ENCODE results near the gene CNDP2. TPM values are rescaled to one million over a fixed set of nuclear protein-coding genes. Genes with fewer than 3 reads are reported as not detected.

The CNDP2 gene
- polyA plus RNA-seq, 2 of the 4 experiments (the other 2 are of a cell fraction), result 93.7 to 106 TPM

DNA sequence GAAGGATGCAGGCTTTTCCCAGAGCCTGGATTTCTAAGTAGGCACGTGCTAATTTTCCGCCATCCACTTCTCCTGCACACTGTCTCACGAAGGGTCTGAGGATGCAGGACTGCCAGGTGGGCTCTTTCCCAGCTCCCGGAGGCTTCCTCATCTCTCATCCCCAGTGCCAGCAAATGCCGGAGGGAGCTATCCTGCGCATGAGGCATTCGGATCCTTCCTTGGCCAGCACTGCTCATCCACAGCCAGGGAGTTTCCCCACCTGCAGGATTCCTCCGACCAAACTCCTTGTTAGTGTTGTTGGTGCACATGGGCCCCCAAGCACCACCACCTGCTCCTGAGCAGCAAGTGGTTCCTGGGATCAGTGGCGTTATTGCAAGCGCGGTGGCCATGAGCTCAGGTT, 43.1 kb downstream of the CNDP2 start:
- 49% methylated on average over 7 of the region's 11 CpGs for WGBS (ENCODE audit: missing lambda C conversion rate)
- CTCF ChIA-PET, result interaction anchor here (0.9 kb wide), 1 partner anchor 12 kb away, joined by 4 read pairs; no protein-coding TSS in a partner anchor

DNA sequence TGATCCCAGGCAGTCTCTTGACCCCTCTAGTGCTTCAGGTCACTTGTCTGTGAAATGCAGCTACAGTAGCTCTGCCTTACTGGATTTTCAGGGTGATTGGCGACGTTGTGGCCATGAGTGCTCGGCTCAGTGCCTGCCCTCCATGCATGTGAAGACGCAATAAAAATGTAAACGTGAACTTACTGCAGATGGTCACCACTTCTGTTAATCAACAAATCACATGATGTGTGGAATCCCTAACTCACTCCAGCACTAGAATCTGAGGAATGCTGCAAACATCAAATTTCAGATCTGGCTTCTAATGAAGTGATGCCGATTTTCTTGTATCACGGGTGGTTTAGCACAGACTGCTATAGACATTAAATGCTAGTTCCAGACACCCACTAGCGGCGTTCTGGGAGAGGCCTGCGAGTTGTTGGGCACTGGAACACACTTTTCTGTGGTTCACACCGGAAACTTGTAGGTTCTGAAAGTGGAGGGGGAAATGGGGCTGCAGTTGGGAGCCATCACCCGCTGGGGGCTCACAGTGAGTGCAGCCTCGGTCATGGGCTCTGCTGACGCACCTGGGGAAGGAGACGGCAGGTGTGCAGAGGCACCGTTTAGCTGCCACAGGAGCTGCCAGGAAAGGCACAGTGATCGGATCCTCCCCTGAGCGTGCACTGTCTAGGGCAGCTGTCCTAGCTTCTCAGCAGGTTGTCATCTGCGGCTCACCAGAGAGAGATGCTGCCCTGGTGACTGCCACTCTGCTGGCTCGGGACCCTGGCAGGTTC, 44.7 kb downstream of the CNDP2 start:
- Histone ChIP-seq H3K9me3 (no peaks in the 10 kb centered on the region), H3K4me3 (no peak overlapping the region), H3K4me2 (no peak overlapping the region), H3K4me1 (no peaks in the 10 kb centered on the region), H3K27ac (no peak overlapping the region)
- DNase-seq (ENCODE audit: low read depth in 1 of 2, low spot score in 1 of 2), result no peak
- WGBS (ENCODE audit: missing lambda C conversion rate), result 49% methylated on average over 13 of the region's 20 CpGs
- no peak for TF ChIP-seq POLR2AphosphoS2 (conservative IDR thresholded peaks at IDR 0.05; ENCODE audit: low read length)
- TF ChIP-seq JUNB (IDR thresholded peaks at IDR 0.05), result no peak
- TF ChIP-seq MAZ (IDR thresholded peaks at IDR 0.05; ENCODE audit: borderline replicate concordance, low read depth, low read length), result no peak
- no peak for TF ChIP-seq CEBPB (IDR thresholded peaks at IDR 0.05)
- no peak for TF ChIP-seq HOXB5 (CRISPR knock-in tag; IDR thresholded peaks at IDR 0.05)
- TF ChIP-seq MAFK (IDR thresholded peaks at IDR 0.05; ENCODE audit: partially characterized antibody), result no peak
- TF ChIP-seq, protein P1, sequence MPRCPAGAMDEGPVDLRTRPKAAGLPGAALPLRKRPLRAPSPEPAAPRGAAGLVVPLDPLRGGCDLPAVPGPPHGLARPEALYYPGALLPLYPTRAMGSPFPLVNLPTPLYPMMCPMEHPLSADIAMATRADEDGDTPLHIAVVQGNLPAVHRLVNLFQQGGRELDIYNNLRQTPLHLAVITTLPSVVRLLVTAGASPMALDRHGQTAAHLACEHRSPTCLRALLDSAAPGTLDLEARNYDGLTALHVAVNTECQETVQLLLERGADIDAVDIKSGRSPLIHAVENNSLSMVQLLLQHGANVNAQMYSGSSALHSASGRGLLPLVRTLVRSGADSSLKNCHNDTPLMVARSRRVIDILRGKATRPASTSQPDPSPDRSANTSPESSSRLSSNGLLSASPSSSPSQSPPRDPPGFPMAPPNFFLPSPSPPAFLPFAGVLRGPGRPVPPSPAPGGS (IDR thresholded peaks at IDR 0.05), result no peak
- no peak for TF ChIP-seq NR3C1 (IDR thresholded peaks at IDR 0.05)
- no peak for TF ChIP-seq CHD4 (IDR thresholded peaks at IDR 0.05; ENCODE audit: borderline replicate concordance)
- TF ChIP-seq RNF2 (IDR thresholded peaks at IDR 0.05; ENCODE audit: borderline replicate concordance, low read depth), result no peak
- no peak for TF ChIP-seq ESRRA (IDR thresholded peaks at IDR 0.05; ENCODE audit: borderline replicate concordance, low read length)
- no peak for TF ChIP-seq ZSCAN20 (CRISPR knock-in tag; IDR thresholded peaks at IDR 0.05)
- no peak for TF ChIP-seq HEYL (CRISPR knock-in tag; IDR thresholded peaks at IDR 0.05)
- TF ChIP-seq, protein P2, sequence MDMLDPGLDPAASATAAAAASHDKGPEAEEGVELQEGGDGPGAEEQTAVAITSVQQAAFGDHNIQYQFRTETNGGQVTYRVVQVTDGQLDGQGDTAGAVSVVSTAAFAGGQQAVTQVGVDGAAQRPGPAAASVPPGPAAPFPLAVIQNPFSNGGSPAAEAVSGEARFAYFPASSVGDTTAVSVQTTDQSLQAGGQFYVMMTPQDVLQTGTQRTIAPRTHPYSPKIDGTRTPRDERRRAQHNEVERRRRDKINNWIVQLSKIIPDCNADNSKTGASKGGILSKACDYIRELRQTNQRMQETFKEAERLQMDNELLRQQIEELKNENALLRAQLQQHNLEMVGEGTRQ (IDR thresholded peaks at IDR 0.05), result no peak
- TF ChIP-seq TP53 (CRISPR knock-in tag; IDR thresholded peaks at IDR 0.05), result no peak
- TF ChIP-seq POLR2A (IDR thresholded peaks at IDR 0.05; ENCODE audit: low read length), result no peak
- TF ChIP-seq GATA3 (IDR thresholded peaks at IDR 0.05; ENCODE audit: borderline replicate concordance), result no peak
- TF ChIP-seq MYC (IDR thresholded peaks at IDR 0.05; ENCODE audit: borderline replicate concordance, low read length), result no peak
- no peak for TF ChIP-seq PHF8 (IDR thresholded peaks at IDR 0.05; ENCODE audit: borderline replicate concordance, low read depth)
- ChIA-PET POLR2A (no interaction called here), CTCF (interaction anchor here (0.6 kb wide), 1 partner anchor 15 kb away, joined by 3 read pairs; no protein-coding TSS in a partner anchor)
- no peak for FAIRE-seq
- ATAC-seq, result no peak

More for the DNA sequence above, 43.1 kb downstream of the CNDP2 start:
- POLR2A ChIA-PET, result no interaction called here
- no peaks in the 10 kb centered on the region for H3K4me1 ChIP-seq
- no peak for ATAC-seq
- no peak overlapping the region for H3K4me2 ChIP-seq
- FAIRE-seq, result no peak
- TF ChIP-seq, protein P3, sequence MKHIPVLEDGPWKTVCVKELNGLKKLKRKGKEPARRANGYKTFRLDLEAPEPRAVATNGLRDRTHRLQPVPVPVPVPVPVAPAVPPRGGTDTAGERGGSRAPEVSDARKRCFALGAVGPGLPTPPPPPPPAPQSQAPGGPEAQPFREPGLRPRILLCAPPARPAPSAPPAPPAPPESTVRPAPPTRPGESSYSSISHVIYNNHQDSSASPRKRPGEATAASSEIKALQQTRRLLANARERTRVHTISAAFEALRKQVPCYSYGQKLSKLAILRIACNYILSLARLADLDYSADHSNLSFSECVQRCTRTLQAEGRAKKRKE (CRISPR knock-in tag; IDR thresholded peaks at IDR 0.05; ENCODE audit: low read depth), result no peak
- no peak overlapping the region for H3K4me3 ChIP-seq
- H3K9me3 ChIP-seq, result no peaks in the 10 kb centered on the region
- no peak overlapping the region for H3K27ac ChIP-seq
- DNase-seq (ENCODE audit: low read depth in 1 of 2, low spot score in 1 of 2), result no peak

Measured in A549 (cell line).